Gastrocnemius medialis (tissue), 4 donors: ENCODE results near the gene MTIF3. TPM values are rescaled to one million over a fixed set of nuclear protein-coding genes. Genes with fewer than 3 reads are reported as not detected.

Experiments used
- ATAC-seq, 2 donors: fragments of 150-250 bp; one replicate each; pipeline ENCODE4 v1.9.1; 2016
- DNase-seq, 2 donors: peaks; one replicate each; pipeline ENCODE4 v3.0.0-alpha.2; 2019
- H3K27ac ChIP-seq, 4 donors: fragments of 200-600 bp; sonication (generic); 1 replicate in 1 of 4; 2 replicates in 3 of 4; pipeline ENCODE4 v1.5.1; 2016 to 2018; ENCODE audit warnings: mild to moderate bottlenecking in 2 of 4, moderate library complexity in 1 of 4
- H3K27me3 ChIP-seq, 3 donors: fragments of 200-600 bp; sonication (generic) in 2 of 3; 1 replicate in 1 of 3; 2 replicates in 2 of 3; pipeline versions ENCODE4 v1.5.1 to v1.6.0; 2016 to 2019; ENCODE audit warnings: mild to moderate bottlenecking in 1 of 3, moderate library complexity in 1 of 3
- H3K36me3 ChIP-seq, 2 donors: fragments of 200-600 bp; sonication (generic) in 1 of 2; one replicate each; pipeline ENCODE4 v1.5.1; 2017 to 2018
- H3K4me1 ChIP-seq, 2 donors: fragments of 200-600 bp; sonication (generic) in 1 of 2; one replicate each; pipeline ENCODE4 v1.5.1; 2016 to 2017; ENCODE audit warnings: mild to moderate bottlenecking in 2 of 2
- H3K4me3 ChIP-seq, 4 donors: fragments of 200-600 bp; sonication (generic) in 3 of 4; 1 replicate in 1 of 4; 2 replicates in 3 of 4; pipeline ENCODE4 v1.5.1; 2016 to 2019; ENCODE audit warnings: mild to moderate bottlenecking in 2 of 4
- H3K9me3 ChIP-seq, 3 donors: fragments of 200-600 bp; sonication (generic) in 2 of 3; 1 replicate in 1 of 3; 2 replicates in 2 of 3; pipeline ENCODE4 v1.5.1; 2016 to 2019
- POLR2A ChIP-seq, 2 donors: fragments of 450-650 bp; IDR thresholded peaks; one replicate each; pipeline ENCODE4 v1.6.1; 2017; ENCODE audit warnings: antibody characterized with exemption in 2 of 2, mild to moderate bottlenecking in 2 of 2, moderate library complexity in 2 of 2
- in situ Hi-C, 4 donors: fragments of 200-750 bp; cut with MboI; loops; one replicate each; pipeline versions ENCODE4 v1.15.0 to v1.8.0; 2017; ENCODE audit warnings: low sequenced_read_pairs in 4 of 4
- intact Hi-C: fragments of 100-400 bp; cut with DNase I; formaldehyde crosslinking; loops from one replicate; pipeline ENCODE4 v1.15.1; 2023; ENCODE audit warnings: low total_unique reads
- total RNA-seq, 4 donors: library from RNA; depleted of rRNA; stranded (reverse); fragments of >200 nt; gene quantifications; one replicate each; pipeline versions ENCODE4 v1.1.0 to v1.2.3, GENCODE V29; 2016
- TF ChIP-seq, protein P1 (sequence below), 5 experiments: fragments of 450-650 bp in 3 of 5; fragments of 200-600 bp in 2 of 5; sonication (generic) in 2 of 5; IDR thresholded peaks in 4 of 5; conservative IDR thresholded peaks in 1 of 5; 1 replicate in 4 of 5; 2 replicates in 1 of 5; pipeline ENCODE4 v1.5.1; 2016 to 2019; ENCODE audit warnings: antibody characterized with exemption in 5 of 5, mild to moderate bottlenecking in 3 of 5, moderate library complexity in 3 of 5

Gene MTIF3
- total RNA-seq, 4 donors from 2014 or later: 73.9 to 113 (median 89.1) TPM

DNA sequence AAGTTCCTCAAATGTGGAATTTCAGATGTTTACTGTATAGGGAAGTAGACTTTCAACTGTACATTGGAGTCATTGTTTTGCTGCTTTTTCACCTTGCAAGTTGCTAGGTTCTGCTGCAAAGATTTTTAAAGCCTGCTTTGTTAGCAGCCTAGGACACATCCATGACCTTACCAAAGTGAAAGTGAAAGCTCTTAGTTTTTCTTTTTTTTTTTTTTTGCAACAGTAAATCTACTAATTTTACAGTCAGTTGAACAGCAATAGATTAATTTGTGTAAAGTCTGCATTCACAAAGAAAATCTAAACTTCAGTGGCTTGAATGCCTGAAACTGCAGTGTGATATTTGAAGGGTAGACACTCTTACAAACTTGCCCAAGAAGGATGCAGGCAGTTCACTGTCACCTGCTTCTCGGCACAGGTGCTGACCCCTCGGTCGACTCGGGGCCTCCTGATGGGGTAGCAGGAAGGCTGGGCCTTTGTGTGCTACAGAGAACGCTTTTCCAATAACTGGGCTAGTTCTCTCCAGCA, 5.0 kb upstream of the MTIF3 start:
- Histone ChIP-seq H3K36me3 (no peaks in the 10 kb centered on the region), H3K4me3 (peak overlapping the region; percentile 17 to 42 (median 32)), H3K27me3 (no peaks in the 10 kb centered on the region), H3K9me3 (no peaks in the 10 kb centered on the region), H3K27ac (peak overlapping the region in 3 of 4 donors; percentile 12 to 33 (median 23)), H3K4me1 (peaks cover 0 to 9% of the 10 kb centered on the region in 2 donors)
- ATAC-seq: no peak
- intact Hi-C loops: no loop called here
- DNase-seq: no peak
- in situ Hi-C loops: no loop called here
- TF ChIP-seq, protein P1, sequence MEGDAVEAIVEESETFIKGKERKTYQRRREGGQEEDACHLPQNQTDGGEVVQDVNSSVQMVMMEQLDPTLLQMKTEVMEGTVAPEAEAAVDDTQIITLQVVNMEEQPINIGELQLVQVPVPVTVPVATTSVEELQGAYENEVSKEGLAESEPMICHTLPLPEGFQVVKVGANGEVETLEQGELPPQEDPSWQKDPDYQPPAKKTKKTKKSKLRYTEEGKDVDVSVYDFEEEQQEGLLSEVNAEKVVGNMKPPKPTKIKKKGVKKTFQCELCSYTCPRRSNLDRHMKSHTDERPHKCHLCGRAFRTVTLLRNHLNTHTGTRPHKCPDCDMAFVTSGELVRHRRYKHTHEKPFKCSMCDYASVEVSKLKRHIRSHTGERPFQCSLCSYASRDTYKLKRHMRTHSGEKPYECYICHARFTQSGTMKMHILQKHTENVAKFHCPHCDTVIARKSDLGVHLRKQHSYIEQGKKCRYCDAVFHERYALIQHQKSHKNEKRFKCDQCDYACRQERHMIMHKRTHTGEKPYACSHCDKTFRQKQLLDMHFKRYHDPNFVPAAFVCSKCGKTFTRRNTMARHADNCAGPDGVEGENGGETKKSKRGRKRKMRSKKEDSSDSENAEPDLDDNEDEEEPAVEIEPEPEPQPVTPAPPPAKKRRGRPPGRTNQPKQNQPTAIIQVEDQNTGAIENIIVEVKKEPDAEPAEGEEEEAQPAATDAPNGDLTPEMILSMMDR (IDR thresholded peaks at IDR 0.05 in 4 of 5, conservative IDR thresholded peaks at IDR 0.05 in 1 of 5): no peak
- TF ChIP-seq POLR2A (IDR thresholded peaks at IDR 0.05): no peak

DNA sequence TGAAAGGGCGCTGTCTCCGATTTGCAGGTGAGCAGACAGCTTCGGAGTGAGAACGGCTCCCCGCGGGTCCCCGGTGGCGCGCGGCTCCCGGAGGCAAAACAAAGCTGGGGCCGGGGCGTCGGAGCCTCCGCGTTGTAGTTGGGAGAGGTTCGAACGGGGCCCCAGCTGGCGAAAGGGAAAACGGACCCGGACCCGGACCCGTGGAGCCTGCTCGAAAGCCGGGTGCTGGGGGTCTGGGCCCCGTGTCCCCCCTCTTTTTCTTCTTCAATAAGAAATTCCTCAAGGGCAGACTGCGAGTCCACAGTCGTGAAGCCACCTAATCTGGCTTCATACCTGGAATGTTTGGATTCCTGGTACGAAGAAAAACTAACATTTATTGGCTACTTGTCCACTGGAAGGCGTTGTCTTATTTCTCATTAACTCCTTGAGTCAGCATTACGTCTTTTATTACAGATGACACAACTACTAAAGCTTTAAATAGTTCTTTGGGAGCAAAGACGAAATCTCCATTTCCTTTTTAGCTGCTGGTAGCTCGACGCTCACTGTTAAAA, 632 bp upstream of the MTIF3 start:
- peaks cover 28 to 43% of the 10 kb centered on the region in 2 donors for H3K4me1 ChIP-seq
- H3K9me3 ChIP-seq: no peaks in the 10 kb centered on the region
- H3K36me3 ChIP-seq: no peaks in the 10 kb centered on the region
- peak in 1 of 2 donors; percentile 28 for DNase-seq
- H3K27me3 ChIP-seq: no peaks in the 10 kb centered on the region
- intact Hi-C loops (loop anchor here (1.0 to 5.0 kb wide), 4 partner anchors 27 to 279 kb away; partner anchors contain the start of genes GTF3A, LNX2 and USP12), in situ Hi-C loops (no loop called here)
- H3K4me3 ChIP-seq: peak overlapping the region; percentile 57 to 93 (median 75)
- H3K27ac ChIP-seq: peak overlapping the region; percentile 88 to 97 (median 93)
- peak in 1 of 2 donors; percentile 44 for ATAC-seq
- TF ChIP-seq, protein P1 (IDR thresholded peaks at IDR 0.05 in 4 of 5, conservative IDR thresholded peaks at IDR 0.05 in 1 of 5): no peak
- no peak for TF ChIP-seq POLR2A (IDR thresholded peaks at IDR 0.05)

DNA sequence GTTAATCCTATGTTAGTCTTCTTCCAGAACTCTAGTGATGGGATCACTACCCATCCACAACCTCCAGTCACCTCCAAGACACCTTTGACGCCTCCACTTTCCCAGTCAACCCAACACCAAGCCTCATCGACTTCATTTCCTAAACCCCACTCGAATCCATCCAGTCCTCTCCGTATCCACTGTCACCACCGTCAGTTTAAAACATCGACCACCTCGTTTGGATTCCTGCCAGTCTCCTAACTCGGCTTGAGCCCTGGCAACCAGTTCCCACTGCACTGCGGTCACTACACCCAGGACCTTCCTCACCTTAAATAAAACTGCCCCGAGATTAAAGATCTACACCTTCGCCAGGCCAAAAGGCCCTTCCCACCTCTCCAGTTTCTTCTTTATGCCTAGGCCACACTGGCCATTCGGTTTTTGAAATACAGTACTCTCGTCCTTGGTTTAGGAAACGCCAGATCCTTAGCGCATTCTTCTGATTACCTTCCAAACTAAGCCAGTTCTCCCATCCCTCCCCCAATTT, 1.2 kb downstream of the MTIF3 start:
- Histone ChIP-seq H3K36me3 (no peaks in the 10 kb centered on the region), H3K27me3 (no peaks in the 10 kb centered on the region), H3K4me3 (peak overlapping the region; percentile 57 to 93 (median 75)), H3K27ac (peak overlapping the region; percentile 88 to 97 (median 93)), H3K9me3 (no peaks in the 10 kb centered on the region), H3K4me1 (peaks cover 33 to 47% of the 10 kb centered on the region in 2 donors)
- in situ Hi-C loops (loop anchor here in 3 of 4 donors (10.0 to 25.0 kb wide), 4 partner anchors 163 to 688 kb away; partner anchors contain the start of genes RASL11A (in 2 of the 3), RPL21 (in 2 of the 3), LNX2 (in 1 of the 3) and PAN3 (in 1 of the 3)), intact Hi-C loops (loop anchor here (5.0 kb wide), 2 partner anchors 37 to 688 kb away; partner anchors contain the start of gene PAN3)
- ATAC-seq (no peak), DNase-seq (no peak)
- no peak for TF ChIP-seq POLR2A (IDR thresholded peaks at IDR 0.05)
- TF ChIP-seq, protein P1 (IDR thresholded peaks at IDR 0.05 in 4 of 5, conservative IDR thresholded peaks at IDR 0.05 in 1 of 5): no peak

DNA sequence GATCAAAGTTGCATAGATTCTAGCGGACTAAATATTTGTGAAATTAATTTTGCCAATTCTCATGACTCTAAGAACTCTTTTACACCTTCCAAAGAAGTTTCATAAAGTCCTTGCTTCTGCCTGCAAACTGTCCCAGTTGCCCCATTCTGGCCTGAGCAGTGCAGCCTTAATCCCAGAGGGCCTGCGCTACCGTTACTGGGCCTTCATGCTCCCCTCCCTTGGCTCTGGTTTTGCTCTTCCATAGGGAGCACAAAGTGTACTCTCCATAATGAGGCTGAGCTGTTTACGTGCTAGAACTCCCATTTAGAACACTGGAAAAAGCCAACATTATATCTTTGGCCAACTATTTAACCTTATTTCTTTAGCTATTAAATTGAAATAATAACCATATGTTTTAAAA, 2.1 kb downstream of the MTIF3 start:
- DNase-seq: peak in 1 of 2 donors; percentile 41
- H3K27me3 ChIP-seq: no peaks in the 10 kb centered on the region
- in situ Hi-C loops (loop anchor here in 3 of 4 donors (10.0 to 25.0 kb wide), 4 partner anchors 164 to 689 kb away; partner anchors contain the start of genes RASL11A (in 2 of the 3), RPL21 (in 2 of the 3), LNX2 (in 1 of the 3) and PAN3 (in 1 of the 3)), intact Hi-C loops (loop anchor here (5.0 kb wide), 2 partner anchors 36 to 689 kb away; partner anchors contain the start of gene PAN3)
- H3K36me3 ChIP-seq: no peaks in the 10 kb centered on the region
- peak overlapping the region; percentile 88 to 97 (median 93) for H3K27ac ChIP-seq
- TF ChIP-seq POLR2A (IDR thresholded peaks at IDR 0.05): no peak
- TF ChIP-seq, protein P1 (IDR thresholded peaks at IDR 0.05 in 4 of 5, conservative IDR thresholded peaks at IDR 0.05 in 1 of 5): no peak
- no peaks in the 10 kb centered on the region for H3K9me3 ChIP-seq
- H3K4me3 ChIP-seq: peak overlapping the region; percentile 57 to 93 (median 75)
- H3K4me1 ChIP-seq: peaks cover 33 to 47% of the 10 kb centered on the region in 2 donors
- ATAC-seq: peak in 1 of 2 donors; percentile 34
